ENCODE measurements around the gene FAM114A1. TPM values are rescaled to one million over a fixed set of nuclear protein-coding genes. Genes with fewer than 3 reads are reported as not detected.

FAM114A1 gene
- total RNA-seq, 4 donors from 2014 or later, result 36.9 to 85.9 (median 44.5) TPM

GRCh38 chr4:38894322-38894982 lies 26.8 kb downstream of the FAM114A1 start:
- Histone ChIP-seq H3K9me3 (no peaks in the 10 kb centered on the region), H3K27me3 (no peaks in the 10 kb centered on the region), H3K36me3 (peaks cover 20% of the 10 kb centered on the region), H3K27ac (no peak overlapping the region), H3K4me1 (peaks cover 7% of the 10 kb centered on the region), H3K4me3 (no peak overlapping the region)
- 91% methylated on average over 7 of the region's 7 CpGs for WGBS
- TF ChIP-seq POLR2AphosphoS5 (IDR thresholded peaks at IDR 0.05) (no peak), CTCF (IDR thresholded peaks at IDR 0.05) (no peak), EP300 (IDR thresholded peaks at IDR 0.05) (no peak), POLR2A (IDR thresholded peaks at IDR 0.05) (no peak)
- no peak for DNase-seq (ENCODE audit: low spot score in 2 of 2)

GRCh38 chr4:38896940-38897339 lies 29.3 kb downstream of the FAM114A1 start:
- H3K27me3 ChIP-seq, result no peaks in the 10 kb centered on the region
- peaks cover 19% of the 10 kb centered on the region for H3K36me3 ChIP-seq
- no peak for DNase-seq (ENCODE audit: low spot score in 2 of 2)
- no peaks in the 10 kb centered on the region for H3K9me3 ChIP-seq
- no peak overlapping the region for H3K4me3 ChIP-seq
- no peak overlapping the region for H3K27ac ChIP-seq
- TF ChIP-seq CTCF (IDR thresholded peaks at IDR 0.05) (no peak), EP300 (IDR thresholded peaks at IDR 0.05) (no peak), POLR2A (IDR thresholded peaks at IDR 0.05) (no peak), POLR2AphosphoS5 (IDR thresholded peaks at IDR 0.05) (no peak)
- 84% methylated on average over 1 of the region's 1 CpG for WGBS
- no peaks in the 10 kb centered on the region for H3K4me1 ChIP-seq

DNA sequence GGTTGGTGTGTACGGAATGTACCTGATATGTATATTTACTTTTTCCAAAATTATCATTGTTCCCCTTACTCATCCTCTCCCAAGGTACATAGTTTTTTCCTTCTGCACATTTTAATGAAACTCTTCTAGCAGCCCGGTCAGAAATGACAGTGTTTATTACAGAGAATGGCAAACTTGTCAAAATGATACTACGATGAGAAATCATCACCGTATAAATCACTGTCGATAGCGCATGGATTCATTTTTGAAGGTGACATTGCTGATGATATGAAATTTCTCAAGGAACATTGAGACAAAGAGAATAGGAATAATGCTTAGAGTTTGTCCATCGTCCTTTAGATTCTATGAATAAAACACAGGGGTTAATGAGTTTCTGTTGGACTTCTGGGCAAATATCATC lies 30.6 kb downstream of the FAM114A1 start:
- WGBS, result 97% methylated on average over 7 of the region's 7 CpGs

DNA sequence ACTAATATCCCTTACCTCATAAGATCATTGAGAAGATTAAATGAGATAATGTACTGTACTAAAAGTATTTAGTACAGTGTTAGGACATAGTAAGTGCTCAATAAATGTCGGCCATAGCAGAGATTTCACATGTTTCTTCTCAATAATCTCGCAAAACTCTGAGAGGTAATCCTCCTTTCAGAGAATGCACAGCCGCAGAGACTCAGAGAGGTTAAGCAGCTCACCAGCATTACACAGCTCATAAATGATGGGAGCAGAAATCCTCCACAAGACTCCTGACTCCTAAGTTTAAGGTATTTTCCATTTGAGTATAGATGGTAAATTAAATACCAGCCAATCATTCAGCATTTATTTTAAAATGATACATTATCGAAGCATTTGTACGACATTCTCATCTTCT lies 34.6 kb downstream of the FAM114A1 start:
- peaks cover 20% of the 10 kb centered on the region for H3K36me3 ChIP-seq
- no peaks in the 10 kb centered on the region for H3K27me3 ChIP-seq
- H3K9me3 ChIP-seq, result no peaks in the 10 kb centered on the region
- WGBS, result 92% methylated on average over 5 of the region's 5 CpGs
- DNase-seq (ENCODE audit: low spot score in 2 of 2), result no peak
- H3K4me1 ChIP-seq, result no peaks in the 10 kb centered on the region
- no peak overlapping the region for H3K4me3 ChIP-seq
- TF ChIP-seq POLR2AphosphoS5 (IDR thresholded peaks at IDR 0.05) (no peak), CTCF (IDR thresholded peaks at IDR 0.05) (no peak), EP300 (IDR thresholded peaks at IDR 0.05) (no peak), POLR2A (IDR thresholded peaks at IDR 0.05) (no peak)
- no peak overlapping the region for H3K27ac ChIP-seq

More for the DNA sequence above, 30.6 kb downstream of the FAM114A1 start:
- Histone ChIP-seq H3K27ac (no peak overlapping the region), H3K4me3 (no peak overlapping the region), H3K36me3 (peaks cover 11% of the 10 kb centered on the region), H3K4me1 (no peaks in the 10 kb centered on the region), H3K9me3 (no peaks in the 10 kb centered on the region), H3K27me3 (no peaks in the 10 kb centered on the region)
- TF ChIP-seq CTCF (IDR thresholded peaks at IDR 0.05) (no peak), POLR2AphosphoS5 (IDR thresholded peaks at IDR 0.05) (no peak), EP300 (IDR thresholded peaks at IDR 0.05) (no peak), POLR2A (IDR thresholded peaks at IDR 0.05) (no peak)
- no peak for DNase-seq (ENCODE audit: low spot score in 2 of 2)

GRCh38 chr4:38902695-38903094 lies 35.1 kb downstream of the FAM114A1 start:
- no peak overlapping the region for H3K4me3 ChIP-seq
- H3K4me1 ChIP-seq, result no peaks in the 10 kb centered on the region
- no peaks in the 10 kb centered on the region for H3K9me3 ChIP-seq
- H3K36me3 ChIP-seq, result peaks cover 22% of the 10 kb centered on the region
- DNase-seq (ENCODE audit: low spot score in 2 of 2), result no peak
- H3K27ac ChIP-seq, result no peak overlapping the region
- TF ChIP-seq CTCF (IDR thresholded peaks at IDR 0.05) (no peak), EP300 (IDR thresholded peaks at IDR 0.05) (no peak), POLR2A (IDR thresholded peaks at IDR 0.05) (no peak), POLR2AphosphoS5 (IDR thresholded peaks at IDR 0.05) (no peak)
- no peaks in the 10 kb centered on the region for H3K27me3 ChIP-seq
